Fibroblast of lung (primary cell): Measurements from ENCODE around the gene GDI2. TPM values are rescaled to one million over a fixed set of nuclear protein-coding genes. Genes with fewer than 3 reads are reported as not detected.

Source experiments
- DNase-seq, 2 donors: peaks; one replicate each; pipeline versions ENCODE4 v3.0.0 to v3.0.0-alpha.2; 2010; ENCODE audit warnings: low read depth in 2 of 2
- H2AFZ ChIP-seq: 2 replicates; pipeline ENCODE4 v1.5.1; 2012; ENCODE audit warnings: low read length, control low read depth, inconsistent platforms
- H3K27ac ChIP-seq: 2 replicates; pipeline ENCODE4 v1.5.1; 2011; ENCODE audit warnings: low read length, control low read depth; ENCODE audit not compliant: insufficient read depth
- H3K27me3 ChIP-seq: 2 replicates; pipeline ENCODE4 v1.5.1; 2011; ENCODE audit warnings: mild to moderate bottlenecking, low read length; ENCODE audit not compliant: control insufficient read depth, insufficient read depth
- H3K36me3 ChIP-seq: 2 replicates; pipeline ENCODE4 v1.5.1; 2011; ENCODE audit warnings: low read length; ENCODE audit not compliant: control insufficient read depth, insufficient read depth
- H3K4me1 ChIP-seq: 2 replicates; pipeline ENCODE4 v1.5.1; 2011; ENCODE audit warnings: low read length; ENCODE audit not compliant: control insufficient read depth, insufficient read depth; ENCODE audit errors: extremely low read depth
- H3K4me2 ChIP-seq: 2 replicates; pipeline ENCODE4 v1.5.1; 2011; ENCODE audit warnings: low read length, control low read depth; ENCODE audit not compliant: insufficient read depth; ENCODE audit errors: extremely low read depth
- H3K4me3 ChIP-seq, 4 experiments: fragments of 200-600 bp in 1 of 4; sonication (generic) in 1 of 4; replicated peaks in 1 of 4; 2 replicates each; pipeline ENCODE4 v1.5.1; 2011 to 2016; ENCODE audit warnings: low read length in 4 of 4, low read depth in 3 of 4, mild to moderate bottlenecking in 3 of 4, control low read depth in 2 of 4, inconsistent platforms in 1 of 4, mixed read lengths in 1 of 4; ENCODE audit not compliant: insufficient read depth in 1 of 4; ENCODE audit errors: control extremely low read depth in 1 of 4
- H3K79me2 ChIP-seq: 2 replicates; pipeline ENCODE4 v1.5.1; 2012; ENCODE audit warnings: mild to moderate bottlenecking, low read length, inconsistent platforms; ENCODE audit not compliant: control insufficient read depth, insufficient read depth
- H3K9ac ChIP-seq: 2 replicates; pipeline ENCODE4 v1.5.1; 2011; ENCODE audit warnings: mild to moderate bottlenecking, low read length, control low read depth; ENCODE audit not compliant: insufficient read depth
- H3K9me3 ChIP-seq: 2 replicates; pipeline ENCODE4 v1.5.1; 2012; ENCODE audit warnings: low read depth, low read length; ENCODE audit not compliant: control insufficient read depth, insufficient read depth
- H4K20me1 ChIP-seq: 2 replicates; pipeline ENCODE4 v1.5.1; 2011; ENCODE audit warnings: low read length; ENCODE audit not compliant: control insufficient read depth, insufficient read depth; ENCODE audit errors: extremely low read depth
- CTCF ChIP-seq, 2 donors: IDR thresholded peaks in 1 of 2; conservative IDR thresholded peaks in 1 of 2; 1 replicate in 1 of 2; 2 replicates in 1 of 2; pipeline ENCODE4 v1.5.1; 2011 to 2012; ENCODE audit warnings: low read length in 2 of 2, control low read depth in 1 of 2, inconsistent platforms in 1 of 2, low read depth in 1 of 2, mild to moderate bottlenecking in 1 of 2
- EZH2 ChIP-seq: IDR thresholded peaks from 2 replicates; pipeline ENCODE4 v1.5.1; 2012; ENCODE audit warnings: low read length, control low read depth, mild to moderate bottlenecking; ENCODE audit errors: missing control alignments
- polyA plus RNA-seq, 2 donors: library from polyadenylated mRNA; depleted of rRNA in 1 of 2; stranded (reverse) in 1 of 2; unstranded in 1 of 2; fragments of >200 nt; gene quantifications; 2 replicates each; pipeline ENCODE4 v1.2.1, GENCODE V29; 2011 to 2012; ENCODE audit warnings: missing spikeins in 1 of 2
- total RNA-seq: library from RNA; depleted of rRNA; stranded (reverse); fragments of >200 nt; gene quantifications from 2 replicates; pipeline ENCODE4 v1.2.1, GENCODE V29; 2014

GDI2 gene
- total and polyA plus RNA-seq, 2 donors (not counting 1 experiment from before 2014, with no cell fraction given) = 287 to 483 TPM

- H3K9ac ChIP-seq = no peak overlapping the region
- peaks cover 18% of the 10 kb centered on the region for H3K79me2 ChIP-seq
- no peak overlapping the region for H3K27ac ChIP-seq
- H3K27me3 ChIP-seq = no peaks in the 10 kb centered on the region
- H3K9me3 ChIP-seq = no peaks in the 10 kb centered on the region
- H4K20me1 ChIP-seq = no peaks in the 10 kb centered on the region
- TF ChIP-seq EZH2 = no peak
- TF ChIP-seq CTCF (conservative IDR thresholded peaks at IDR 0.05 in 1 of 2, IDR thresholded peaks at IDR 0.05 in 1 of 2; ENCODE audit: low read depth in 1 of 2, low read length in 2 of 2) = no peak
- peaks cover 10% of the 10 kb centered on the region for H3K36me3 ChIP-seq
- H3K4me1 ChIP-seq = no peaks in the 10 kb centered on the region
- H2AFZ ChIP-seq = no peak overlapping the region
- H3K4me3 ChIP-seq = no peak overlapping the region
- DNase-seq = no peak
- no peak overlapping the region for H3K4me2 ChIP-seq
Measured at GRCh38 chr10:5788969-5789368, 24.3 kb downstream of the GDI2 start.

- no peak overlapping the region for H3K27ac ChIP-seq
- no peaks in the 10 kb centered on the region for H3K4me1 ChIP-seq
- H3K4me3 ChIP-seq = no peak overlapping the region
- no peak overlapping the region for H3K4me2 ChIP-seq
- H3K36me3 ChIP-seq = peaks cover 6% of the 10 kb centered on the region
- no peak overlapping the region for H3K9ac ChIP-seq
- no peaks in the 10 kb centered on the region for H3K27me3 ChIP-seq
- H2AFZ ChIP-seq = no peak overlapping the region
- no peaks in the 10 kb centered on the region for H4K20me1 ChIP-seq
- TF ChIP-seq CTCF (conservative IDR thresholded peaks at IDR 0.05 in 1 of 2, IDR thresholded peaks at IDR 0.05 in 1 of 2; ENCODE audit: low read depth in 1 of 2, low read length in 2 of 2) (no peak), EZH2 (no peak)
- no peaks in the 10 kb centered on the region for H3K9me3 ChIP-seq
- no peak for DNase-seq
- peaks cover 47% of the 10 kb centered on the region for H3K79me2 ChIP-seq
Measured at GRCh38 chr10:5783300-5783699, 29.9 kb downstream of the GDI2 start.

GRCh38 chr10:5782174-5782573 lies 31.1 kb downstream of the GDI2 start:
- Histone ChIP-seq H3K27me3 (no peaks in the 10 kb centered on the region), H4K20me1 (no peaks in the 10 kb centered on the region), H3K9ac (no peak overlapping the region), H3K36me3 (peaks cover 6% of the 10 kb centered on the region), H3K4me3 (no peak overlapping the region), H2AFZ (no peak overlapping the region), H3K27ac (no peak overlapping the region), H3K79me2 (peaks cover 53% of the 10 kb centered on the region), H3K4me2 (no peak overlapping the region), H3K9me3 (no peaks in the 10 kb centered on the region), H3K4me1 (no peaks in the 10 kb centered on the region)
- DNase-seq = no peak
- no peak for TF ChIP-seq EZH2
- no peak for TF ChIP-seq CTCF (conservative IDR thresholded peaks at IDR 0.05 in 1 of 2, IDR thresholded peaks at IDR 0.05 in 1 of 2; ENCODE audit: low read depth in 1 of 2, low read length in 2 of 2)
